HG03521 (cell line): ENCODE measurements around the gene PPP1R9A.

ENCODE experiments used
- ATAC-seq: cut with Tn5 transposase; IDR thresholded peaks from one replicate; pipeline ENCODE4 v1.9.1; 2021; ENCODE audit warnings: mild to moderate bottlenecking, moderate library complexity; ENCODE audit not compliant: unreplicated experiment

The PPP1R9A gene

DNA sequence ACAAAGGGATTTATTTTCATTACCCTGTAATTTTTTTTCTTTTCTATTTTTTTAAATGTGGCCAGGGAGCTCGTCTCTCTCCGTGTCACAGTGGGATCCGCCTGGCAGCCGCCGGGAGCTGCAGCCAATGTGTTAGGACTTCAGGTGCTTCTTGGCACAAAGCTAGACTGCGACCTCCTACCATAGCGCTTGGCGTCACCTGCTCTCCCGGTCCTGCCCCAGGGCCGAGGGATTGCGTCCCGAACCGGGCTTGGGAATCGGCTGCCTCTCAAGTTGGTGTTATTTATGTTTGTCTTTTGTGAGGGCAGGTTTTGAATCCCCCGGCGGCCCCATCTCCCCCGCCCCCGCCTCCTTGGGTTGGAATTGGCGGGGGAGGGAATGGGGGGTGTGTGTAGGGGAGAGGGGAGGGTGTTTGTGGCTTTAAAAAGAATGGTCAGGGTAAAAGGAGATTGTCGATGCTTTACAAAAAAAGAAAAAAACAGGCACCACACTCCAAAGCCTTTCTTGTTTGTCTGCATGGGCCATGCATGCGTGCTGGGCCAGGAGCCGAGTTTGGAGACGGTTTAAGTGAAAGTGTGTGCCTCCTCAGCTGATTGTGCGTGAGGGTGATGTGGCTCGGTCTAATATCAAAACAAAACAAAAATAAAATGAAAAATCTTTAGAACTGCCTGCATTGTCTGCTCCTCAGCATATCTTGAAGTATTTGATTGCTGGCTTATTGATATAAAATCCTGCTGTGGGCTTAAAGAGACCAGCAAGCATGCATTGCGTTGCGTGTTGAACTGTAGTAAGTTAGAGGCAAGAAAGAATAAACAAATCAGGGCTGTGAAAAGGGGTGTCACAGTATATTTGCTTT lies 1.2 kb downstream of the PPP1R9A start:
- ATAC-seq, result no peak

DNA sequence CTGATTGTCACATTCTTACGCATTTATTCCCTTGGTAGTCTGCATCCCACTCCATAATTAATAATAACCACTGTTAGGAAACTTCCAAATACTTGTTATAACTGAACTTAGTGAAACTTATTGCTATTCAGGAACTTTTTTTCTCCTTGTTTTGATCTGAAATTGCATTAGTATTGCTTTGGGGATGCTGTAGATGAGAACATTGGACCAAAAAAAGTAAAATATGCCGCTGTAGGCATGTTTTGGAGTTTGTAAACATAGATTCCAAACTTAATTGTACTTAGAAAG lies 1.7 kb downstream of the PPP1R9A start:
- ATAC-seq, result no peak

DNA sequence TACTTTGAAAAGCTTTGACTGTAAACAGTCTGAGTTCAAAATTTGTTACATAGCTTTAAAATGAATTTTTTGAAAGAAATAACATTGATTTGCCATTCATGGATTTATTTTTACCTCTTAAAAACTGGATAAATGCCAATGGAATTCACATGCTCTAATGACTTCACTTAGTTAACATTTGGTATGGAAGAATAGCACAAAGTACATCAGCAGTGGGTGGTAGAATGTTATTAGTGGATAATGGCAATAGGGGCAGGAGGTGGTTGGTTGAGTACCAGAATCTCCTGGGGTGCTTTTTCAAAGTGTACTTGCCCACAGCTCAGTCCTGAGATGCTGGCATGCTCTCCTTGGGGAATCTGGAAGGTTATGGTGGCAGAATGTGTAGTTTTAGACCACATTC lies 4.7 kb downstream of the PPP1R9A start:
- no peak for ATAC-seq

DNA sequence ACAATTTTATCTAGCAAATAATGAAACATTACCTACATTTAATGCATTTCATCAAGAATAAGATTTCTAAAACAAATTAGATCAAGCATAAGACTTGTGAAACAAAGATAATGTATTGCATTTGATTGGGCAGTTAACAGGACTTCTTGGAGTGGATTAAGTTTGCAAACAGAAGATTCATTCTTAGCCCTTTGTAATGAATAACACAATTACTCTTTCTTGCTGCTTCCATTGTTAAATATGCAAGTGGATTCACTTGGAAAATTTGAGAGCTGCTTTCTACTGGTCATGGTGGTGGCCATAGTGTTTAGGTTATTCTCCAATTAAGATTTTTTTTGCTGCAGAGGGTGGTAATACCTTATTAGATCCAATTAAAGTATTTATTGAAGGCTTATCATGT lies 6.0 kb downstream of the PPP1R9A start:
- no peak for ATAC-seq

DNA sequence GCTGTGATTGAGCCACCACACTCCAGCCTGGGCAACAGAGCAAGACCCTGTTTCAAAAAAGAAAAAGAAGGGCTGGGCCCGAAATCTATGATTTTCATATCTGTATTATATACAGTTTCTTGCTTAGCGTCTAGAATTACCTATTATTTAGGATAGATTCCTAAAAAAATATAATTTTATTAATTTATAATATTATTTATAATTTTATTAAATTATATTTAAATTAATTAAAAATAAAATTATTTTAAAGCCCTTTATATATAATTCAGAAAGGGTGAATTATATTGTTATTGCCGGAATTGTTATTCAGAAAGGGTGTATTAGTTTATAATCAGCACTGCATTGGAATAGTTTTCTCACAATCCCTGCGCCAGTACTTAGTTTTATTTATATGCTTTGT lies 14.5 kb downstream of the PPP1R9A start:
- ATAC-seq, result no peak

DNA sequence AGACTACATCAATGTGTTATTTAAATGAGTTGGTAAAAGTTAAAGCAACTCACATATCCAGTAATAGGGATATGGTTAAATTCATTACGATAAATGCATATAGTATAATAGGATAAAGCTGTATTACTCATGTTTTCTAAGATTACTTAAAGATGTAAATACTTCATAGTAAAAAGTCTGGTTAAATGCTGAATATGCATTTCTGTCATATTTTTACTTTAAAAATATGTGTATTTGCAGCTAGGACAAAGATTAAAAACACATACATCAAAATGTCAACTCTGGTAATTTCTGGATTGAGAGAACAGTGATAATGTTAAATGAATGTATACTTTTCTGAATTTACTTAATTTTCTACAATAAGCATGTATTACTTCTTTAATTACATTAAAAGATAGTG lies 15.1 kb downstream of the PPP1R9A start:
- no peak for ATAC-seq

DNA sequence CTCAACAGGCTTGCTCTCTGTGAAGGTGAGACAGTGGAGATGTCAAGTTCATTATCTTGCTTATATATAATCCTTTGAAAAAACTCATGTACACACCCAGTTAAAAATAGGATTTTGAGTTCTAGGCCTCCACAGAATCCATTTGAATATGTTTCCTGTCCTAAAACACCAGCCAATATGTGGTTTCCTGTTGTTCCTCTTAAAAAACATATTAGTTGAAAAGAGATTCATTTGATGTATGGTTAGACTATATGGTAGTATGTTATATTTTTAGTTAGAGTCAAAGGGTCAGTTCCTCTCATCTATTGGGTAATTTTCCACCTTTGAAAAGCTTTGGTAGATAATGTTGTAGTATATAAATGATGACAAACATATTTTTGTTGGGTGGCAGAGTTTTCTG lies 16.0 kb downstream of the PPP1R9A start:
- no peak for ATAC-seq

DNA sequence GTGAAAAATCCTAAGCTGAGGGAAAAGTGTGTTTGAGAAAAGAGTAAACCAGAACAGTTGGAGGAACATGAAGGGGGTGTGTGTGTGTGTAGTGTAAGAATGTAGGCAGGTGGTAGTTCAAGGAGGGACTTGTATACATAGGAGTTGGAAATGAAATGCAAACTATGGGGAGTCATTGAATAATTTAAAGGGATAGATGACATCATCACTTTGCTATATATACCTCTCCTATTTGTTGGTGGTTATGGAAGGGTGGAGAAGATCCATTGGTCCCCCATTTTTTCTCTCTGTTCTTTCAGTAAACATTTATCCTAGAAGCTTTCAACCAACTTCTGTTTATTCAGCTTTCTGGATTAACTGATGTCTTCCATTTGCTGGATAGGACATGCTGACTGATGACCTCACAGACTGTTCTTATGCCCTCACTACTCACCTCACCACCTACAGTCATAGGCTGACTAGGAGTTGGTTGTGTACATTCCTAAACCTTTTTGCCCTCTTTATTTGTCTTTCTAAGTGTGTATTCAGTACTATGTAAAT lies 20.8 kb downstream of the PPP1R9A start:
- no peak for ATAC-seq

DNA sequence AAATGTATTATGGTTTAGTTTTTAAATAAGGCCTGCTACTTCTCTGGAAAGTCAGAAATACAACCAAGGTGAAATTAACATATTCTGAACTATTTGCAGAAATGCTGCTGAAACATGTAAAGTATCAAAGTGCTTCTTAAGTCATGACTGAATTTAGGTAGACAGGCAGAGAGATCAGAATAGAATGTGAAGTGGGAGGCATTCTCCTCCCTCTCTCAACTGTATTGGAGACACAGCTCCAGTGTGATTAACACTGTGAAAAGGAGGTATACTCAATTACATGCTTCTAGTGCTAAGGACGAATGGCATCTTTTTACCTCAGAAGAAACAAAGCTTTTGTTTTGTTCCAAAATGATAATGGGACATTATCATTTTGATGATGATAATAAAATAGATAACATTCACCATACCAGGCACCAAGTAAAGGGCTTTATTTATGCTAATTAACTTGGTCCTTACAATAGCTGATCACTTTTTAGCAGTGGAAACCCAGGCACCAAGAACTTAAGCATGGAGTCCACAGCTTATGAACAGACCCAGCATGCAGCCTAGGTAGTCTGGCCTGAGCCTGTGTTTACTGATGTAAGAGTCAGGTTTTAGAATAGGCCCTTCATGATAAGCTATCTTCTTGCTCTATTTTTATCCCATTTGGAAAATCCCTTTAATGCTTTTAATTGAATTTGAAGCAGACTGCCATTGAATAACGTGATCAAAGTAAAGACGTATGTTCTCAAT lies 26.0 kb downstream of the PPP1R9A start:
- ATAC-seq, result no peak

DNA sequence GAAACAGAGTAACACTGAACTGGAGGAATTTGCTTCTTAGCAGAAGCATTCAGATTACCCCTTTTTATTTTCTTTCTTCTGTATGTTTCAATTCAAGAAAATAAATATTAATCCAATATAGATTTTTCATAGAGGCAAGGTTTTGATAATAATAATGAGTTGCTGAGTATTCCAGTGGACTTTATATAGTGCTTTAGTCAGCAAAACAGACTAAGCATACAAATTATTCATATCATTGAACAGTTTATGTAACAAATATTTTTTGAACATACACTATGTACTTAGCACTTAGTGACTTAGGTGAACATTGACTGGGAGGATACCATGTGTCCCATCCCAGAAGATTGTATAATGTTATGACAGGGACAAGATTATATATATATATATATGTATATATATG lies 32.0 kb downstream of the PPP1R9A start:
- no peak for ATAC-seq

DNA sequence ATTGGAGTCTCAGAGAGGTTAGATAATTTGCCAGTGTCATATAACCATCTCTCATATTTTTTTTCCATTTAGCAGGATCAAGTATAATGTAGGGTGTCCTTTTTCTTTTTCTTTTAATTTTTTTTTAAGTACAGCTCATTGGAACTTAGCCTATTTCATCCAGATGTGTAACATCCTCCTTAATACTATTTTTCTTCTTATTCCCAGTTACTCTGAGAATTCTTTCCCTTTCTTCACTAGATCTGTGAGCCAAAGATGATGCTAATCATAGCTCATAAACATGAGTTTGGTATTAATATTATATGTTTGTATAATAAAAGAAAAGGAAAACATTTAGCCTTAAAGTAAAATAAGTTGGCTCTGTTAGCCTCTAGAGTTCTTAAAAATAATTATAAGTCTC lies 32.8 kb downstream of the PPP1R9A start:
- ATAC-seq, result no peak

DNA sequence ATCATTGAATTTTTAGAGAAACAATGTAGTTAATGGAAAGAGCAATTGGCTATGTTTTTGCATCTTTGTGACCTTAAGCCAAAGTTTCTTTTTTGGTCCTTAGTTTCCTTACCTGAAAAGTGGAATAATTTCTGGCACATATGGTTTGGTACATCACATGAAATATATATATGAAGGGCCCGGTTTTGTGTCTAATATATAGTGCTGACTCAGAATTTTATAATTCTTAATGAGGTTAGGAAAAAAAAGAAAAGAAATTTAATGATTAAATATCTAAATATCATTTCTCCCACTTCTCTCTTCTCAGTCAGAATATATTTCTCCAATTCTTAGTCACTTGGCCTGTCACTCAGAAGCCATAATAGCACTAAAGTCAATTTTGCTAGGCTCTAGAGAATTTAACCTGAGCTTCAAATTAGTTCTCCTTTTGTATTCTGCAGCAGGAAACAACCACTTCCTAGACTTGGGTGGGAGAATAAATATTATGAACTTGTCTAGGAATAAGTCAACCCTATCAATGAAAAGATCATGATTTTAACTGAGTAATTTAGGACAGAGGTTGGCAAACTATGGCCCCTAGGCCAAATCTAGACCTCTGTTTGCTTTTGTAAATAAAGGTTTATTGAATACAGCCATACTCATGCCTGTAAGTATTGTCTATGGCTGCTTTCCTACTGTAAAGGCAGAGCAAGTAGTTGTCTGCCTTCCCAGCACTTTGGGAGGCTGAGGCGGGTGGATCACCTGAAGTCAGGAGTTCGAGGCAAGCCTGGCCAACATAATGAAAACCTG lies 34.6 kb downstream of the PPP1R9A start:
- no peak for ATAC-seq

DNA sequence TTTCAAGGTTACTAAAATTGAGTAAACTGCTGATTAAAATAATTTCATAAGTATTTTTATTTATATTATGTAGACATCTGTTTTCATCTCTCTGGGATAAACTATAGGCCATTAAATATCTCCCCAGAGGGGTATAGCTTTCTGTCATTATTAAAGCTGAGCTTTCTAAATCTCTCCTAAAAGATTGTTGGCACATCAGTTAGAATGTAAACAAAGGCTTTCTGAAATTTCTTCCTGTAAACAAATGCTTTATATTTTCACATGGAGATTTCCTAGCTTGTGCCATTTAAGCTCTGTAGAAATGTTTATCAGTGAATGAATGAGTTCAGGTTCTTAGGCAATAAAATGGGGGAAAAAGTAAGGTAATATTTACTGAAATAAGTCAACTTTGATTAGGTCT lies 35.7 kb downstream of the PPP1R9A start:
- ATAC-seq, result no peak

DNA sequence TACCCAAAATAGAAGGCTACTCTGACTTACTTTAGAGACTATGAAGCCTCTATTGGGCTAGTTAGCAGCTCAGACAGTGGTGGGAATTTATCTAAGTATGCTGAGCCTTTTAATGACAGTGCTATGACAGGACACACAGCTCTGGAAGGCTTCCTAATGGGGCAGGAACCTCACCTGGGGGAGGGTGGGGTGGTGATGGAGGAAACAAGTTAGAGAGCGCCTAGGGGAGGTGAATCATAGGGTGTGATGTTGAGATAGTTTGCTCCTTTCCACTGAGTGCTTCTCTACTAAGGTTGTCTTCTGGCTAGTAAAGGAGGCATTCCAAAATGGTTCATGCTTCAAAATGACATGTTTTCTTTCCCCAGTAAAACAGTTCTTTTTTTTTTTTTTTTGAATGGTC lies 42.1 kb downstream of the PPP1R9A start:
- no peak for ATAC-seq

DNA sequence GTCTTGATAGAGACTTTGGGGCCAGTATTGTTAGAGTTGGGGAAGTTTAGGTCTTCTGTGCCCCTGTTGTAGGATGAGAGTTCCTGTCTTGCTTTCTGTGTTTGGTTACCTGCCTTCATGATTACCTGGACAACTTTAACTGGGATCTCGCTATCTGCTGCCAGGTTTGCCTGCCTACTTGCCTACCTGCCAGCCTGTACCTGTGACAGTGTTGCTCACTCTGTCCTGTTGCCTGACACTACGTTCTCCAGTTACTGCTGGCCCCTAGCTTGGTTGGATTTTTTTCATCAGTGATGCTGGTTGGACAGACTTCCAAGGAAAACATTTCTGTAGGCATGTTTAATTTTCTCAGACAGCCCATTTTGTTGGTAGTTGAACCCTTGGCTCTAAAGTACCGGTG lies 48.4 kb downstream of the PPP1R9A start:
- no peak for ATAC-seq

DNA sequence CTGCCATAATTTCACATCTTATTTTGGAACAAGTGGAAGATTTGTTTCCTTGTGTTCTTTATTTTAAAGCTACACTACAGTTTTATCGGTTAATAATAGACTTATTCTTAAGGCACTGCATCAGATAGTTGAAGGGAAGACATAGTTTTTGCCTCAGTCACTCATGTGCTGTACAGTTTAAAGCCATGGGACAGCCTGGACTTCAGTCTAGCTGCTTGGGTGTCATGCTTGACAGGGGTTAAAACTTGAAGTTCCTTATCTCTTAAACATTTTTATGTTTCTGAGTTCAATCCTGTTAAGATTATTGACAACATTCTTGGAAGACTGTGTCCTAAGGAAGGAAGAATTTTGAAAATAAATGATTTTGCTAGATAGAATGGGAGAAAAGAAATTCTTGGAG lies 49.7 kb downstream of the PPP1R9A start:
- ATAC-seq, result no peak

DNA sequence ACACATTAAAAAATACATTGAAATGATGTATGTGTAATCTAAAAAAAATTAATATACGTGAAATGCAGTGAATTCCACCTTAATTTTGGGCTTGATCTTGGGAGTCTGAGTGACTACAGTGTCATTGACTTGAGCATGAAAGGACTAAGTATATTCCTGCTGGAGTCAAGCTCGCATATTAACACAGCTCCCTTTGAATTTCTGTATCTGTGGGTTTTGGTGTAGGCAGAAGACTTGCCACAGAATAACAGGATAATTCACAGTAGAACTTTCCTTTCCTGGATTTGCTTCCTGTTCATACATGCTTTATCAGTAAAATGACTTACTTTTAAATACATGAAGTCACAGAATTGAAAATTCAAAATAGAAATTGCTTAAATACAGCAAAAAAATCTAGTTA lies 55.3 kb downstream of the PPP1R9A start:
- ATAC-seq, result no peak

DNA sequence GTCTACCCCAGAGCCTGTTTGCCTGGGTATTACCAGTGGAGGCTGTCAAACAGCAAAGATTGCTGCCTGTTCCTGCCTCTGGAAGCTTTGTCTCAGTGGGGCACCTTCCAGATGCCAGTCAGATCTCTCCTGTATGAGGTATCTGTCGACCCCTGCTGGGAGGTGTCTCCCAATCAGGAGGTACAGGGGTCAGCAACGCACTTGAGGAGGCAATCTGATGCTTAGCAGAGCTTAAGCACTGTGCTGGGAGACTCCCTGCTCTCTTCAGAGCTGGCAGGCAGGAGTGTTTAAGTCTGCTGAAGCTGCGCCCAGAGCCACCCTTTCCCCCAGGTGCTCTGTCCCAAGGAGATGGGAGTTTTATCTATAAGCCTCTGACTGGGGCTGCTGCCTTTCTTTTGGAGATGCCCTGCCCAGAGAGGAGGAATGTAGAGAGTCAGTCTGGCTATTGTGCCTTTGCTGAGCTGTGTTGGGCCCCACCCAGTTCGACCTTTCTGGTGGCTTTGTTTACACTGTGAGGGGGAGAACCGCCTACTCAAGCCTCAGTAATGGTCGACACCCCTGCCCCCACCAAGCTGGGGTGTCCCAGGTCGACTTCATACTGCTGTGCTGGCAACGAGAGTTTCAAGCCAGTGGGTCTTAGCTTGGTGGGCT lies 62.2 kb downstream of the PPP1R9A start:
- no peak for ATAC-seq

DNA sequence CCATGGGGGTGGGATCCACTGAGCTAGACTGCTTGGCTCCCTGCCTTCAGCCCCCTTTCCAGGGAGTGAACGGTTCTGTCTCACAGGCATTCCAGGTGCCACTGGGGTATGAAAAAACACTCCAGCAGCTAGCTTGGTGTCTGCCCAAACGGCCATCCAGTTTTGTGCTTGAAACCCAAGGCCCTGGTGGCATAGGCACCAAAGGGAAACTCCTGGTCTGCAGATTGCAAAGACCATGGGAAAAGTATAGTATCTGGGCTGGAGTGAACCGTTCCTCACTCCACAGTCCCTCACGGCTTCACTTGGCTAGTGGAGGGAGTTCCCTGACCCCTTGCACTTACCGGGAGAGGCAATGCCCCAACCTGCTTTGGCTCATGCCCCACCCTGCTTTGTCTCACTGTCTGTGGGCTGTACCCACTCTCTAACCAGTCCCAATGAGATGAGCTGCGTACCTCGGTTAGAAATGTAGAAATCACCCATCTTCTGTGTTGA lies 62.7 kb downstream of the PPP1R9A start:
- no peak for ATAC-seq

DNA sequence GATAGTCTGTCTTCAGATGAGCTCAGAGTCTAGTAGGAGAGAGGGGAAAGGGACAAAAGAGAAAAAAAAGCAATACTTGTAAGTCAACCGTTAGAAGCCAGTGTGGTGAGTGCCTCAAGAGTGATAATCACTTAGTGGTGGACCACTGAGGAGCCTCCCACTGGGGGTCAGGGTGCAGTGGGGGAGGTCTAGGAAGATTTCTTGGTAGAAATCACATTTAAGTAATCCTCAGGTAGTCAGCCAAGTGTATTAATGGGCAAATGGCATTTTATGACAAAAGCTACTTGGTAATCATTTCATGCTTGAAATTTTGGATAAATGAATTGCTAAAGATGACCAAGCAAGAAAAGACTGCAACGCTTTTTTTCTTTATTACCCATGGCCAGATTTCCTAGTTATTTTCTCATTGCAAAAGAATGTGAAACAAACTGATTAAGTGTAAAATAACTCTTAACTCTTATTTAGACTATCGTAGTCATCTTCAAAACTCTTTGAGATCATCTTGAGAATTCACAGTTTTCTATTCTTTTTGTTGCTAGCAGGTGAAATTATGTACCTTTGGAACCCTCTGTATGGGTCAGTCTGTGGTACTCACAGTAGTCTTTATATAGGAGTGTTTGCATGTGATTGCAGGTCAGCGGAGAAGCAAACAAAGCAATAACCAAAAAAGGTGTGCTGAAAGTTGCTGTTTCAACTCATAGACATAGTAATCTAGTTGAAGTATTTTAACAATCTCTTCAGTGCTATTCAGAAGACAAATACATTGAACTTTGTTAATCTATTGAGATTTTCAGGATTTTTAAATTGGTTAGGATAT lies 63.9 kb downstream of the PPP1R9A start:
- no peak for ATAC-seq
